ENCODE results near the gene ATG13. TPM values are rescaled to one million over a fixed set of nuclear protein-coding genes. Genes with fewer than 3 reads are reported as not detected.
"Not testable (repeated sequence)": the region's sequence is repeated elsewhere in the genome, so short reads cannot be mapped to it uniquely, and the experiment has no call there.

The ATG13 gene
- total RNA-seq, 1 experiment from 2014 or later: 69.2 TPM

- no peak for TF ChIP-seq ZBTB33 (IDR thresholded peaks at IDR 0.05; ENCODE audit: extremely low read depth, insufficient replicate concordance, low read length)
These were observed 34.8 kb upstream of the ATG13 start (continued) for GRCh38 chr11:46582588-46582987.

GRCh38 chr11:46583513-46583912 lies 33.8 kb upstream of the ATG13 start:
- RAD21 ChIA-PET (ENCODE audit: low non-redundant PET in 1 of 2, low total read pairs in 2 of 2, uncharacterized antibody in 2 of 2, unreplicated experiment in 2 of 2); intact Hi-C loops (cut with micrococcal nuclease): not testable (repeated sequence)

GRCh38 chr11:46588131-46588530 lies 29.2 kb upstream of the ATG13 start:
- ATAC-seq (no peak), DNase-seq (ENCODE audit: low read depth, low spot score) (no peak)
- no peaks in the 10 kb centered on the region for H3K36me3 ChIP-seq (ENCODE audit: control insufficient read depth in 1 of 2, insufficient read depth in 2 of 2, low read length in 2 of 2)
- ChIA-PET CTCF (no interaction called here), RAD21 (ENCODE audit: low non-redundant PET in 1 of 2, low total read pairs in 2 of 2, uncharacterized antibody in 2 of 2, unreplicated experiment in 2 of 2) (no interaction called here), POLR2A (no interaction called here)
- peaks cover 76% of the 10 kb centered on the region for H3K79me2 ChIP-seq (ENCODE audit: insufficient read depth, low read length)
- H3K9me3 ChIP-seq (ENCODE audit: control insufficient read depth in 1 of 2, insufficient read depth in 1 of 2, low read depth in 1 of 2, low read length in 2 of 2): no peaks in the 10 kb centered on the region
- intact Hi-C loops (cut with micrococcal nuclease): no loop called here
- no peak overlapping the region for H3K27ac ChIP-seq (ENCODE audit: low read depth, low read length)
- H3K9me2 ChIP-seq (ENCODE audit: insufficient read depth): no peaks in the 10 kb centered on the region
- peaks cover 6% of the 10 kb centered on the region; the same call in 1 of the 2 replicates for H4K20me1 ChIP-seq (ENCODE audit: insufficient read depth)
- no peaks in the 10 kb centered on the region for H3K27me3 ChIP-seq (ENCODE audit: insufficient read depth, low read length)
- TF ChIP-seq ATF3 (IDR thresholded peaks at IDR 0.05): no peak
- H3K9ac ChIP-seq (ENCODE audit: low read length): no peak overlapping the region
- peaks cover 12 to 21% of the 10 kb centered on the region in 2 experiments for H3K4me1 ChIP-seq (ENCODE audit: control insufficient read depth in 1 of 2, insufficient read depth in 2 of 2, low read length in 2 of 2)
- no peak overlapping the region for H2AFZ ChIP-seq (ENCODE audit: low read depth, low read length, poor library complexity, severe bottlenecking)
- no TSS peak for BruUV-seq (replicated peaks)
- H3K4me2 ChIP-seq (ENCODE audit: low read length): no peak overlapping the region
- H3K4me3 ChIP-seq (replicated peaks in 1 of 2; ENCODE audit: low read depth in 1 of 2, low read length in 2 of 2): no peak overlapping the region

More at GRCh38 chr11:46583513-46583912, 33.8 kb upstream of the ATG13 start:
- H4K20me1 ChIP-seq (ENCODE audit: insufficient read depth); CTCF ChIA-PET; H2AFZ ChIP-seq (ENCODE audit: low read depth, low read length, poor library complexity, severe bottlenecking); H3K27ac ChIP-seq (ENCODE audit: low read depth, low read length); H3K36me3 ChIP-seq (ENCODE audit: control insufficient read depth in 1 of 2, insufficient read depth in 2 of 2, low read length in 2 of 2); BruUV-seq (replicated peaks); H3K9ac ChIP-seq (ENCODE audit: low read length); H3K4me3 ChIP-seq (replicated peaks in 1 of 2; ENCODE audit: low read depth in 1 of 2, low read length in 2 of 2); H3K9me2 ChIP-seq (ENCODE audit: insufficient read depth); H3K9me3 ChIP-seq (ENCODE audit: control insufficient read depth in 1 of 2, insufficient read depth in 1 of 2, low read depth in 1 of 2, low read length in 2 of 2); H3K4me2 ChIP-seq (ENCODE audit: low read length); ATAC-seq; DNase-seq (ENCODE audit: low read depth, low spot score); H3K27me3 ChIP-seq (ENCODE audit: insufficient read depth, low read length): not testable (repeated sequence)
- H3K4me1 ChIP-seq (ENCODE audit: control insufficient read depth in 1 of 2, insufficient read depth in 2 of 2, low read length in 2 of 2): peaks cover 2 to 11% of the 10 kb centered on the region in 2 experiments; a peak in 2 of 4 replicates
- H3K79me2 ChIP-seq (ENCODE audit: insufficient read depth, low read length): peaks cover 67% of the 10 kb centered on the region
- POLR2A ChIA-PET: interaction anchor here (0.6 kb wide), 1 partner anchor 341 kb away, joined by 3 read pairs; no protein-coding TSS in a partner anchor
